Measurements from ENCODE around the gene SLC66A2. TPM values are rescaled to one million over a fixed set of nuclear protein-coding genes. Genes with fewer than 3 reads are reported as not detected.
A peak's percentile ranks its signal among the peaks of the same experiment; 100 is the strongest.

The SLC66A2 gene
- total and polyA plus RNA-seq, 8 donors: 18.1 to 148 (median 24.4) TPM

- Histone ChIP-seq H3K36me3 (peaks cover 7 to 76% (median 61%) of the 10 kb centered on the region in 4 donors), H3K9me3 (peaks cover 6 to 60% (median 40%) of the 10 kb centered on the region in 4 donors), H3K27ac (no peak overlapping the region), H3K27me3 (no peaks in the 10 kb centered on the region), H3K4me1 (peaks cover 7 to 22% (median 13%) of the 10 kb centered on the region in 4 donors), H3K4me3 (no peak overlapping the region)
- intact Hi-C loops (cut with DNase I; ENCODE audit: low total_unique reads): no loop called here
- TF ChIP-seq EP300 (IDR thresholded peaks at IDR 0.05): no peak
- TF ChIP-seq POLR2A (IDR thresholded peaks at IDR 0.05): no peak
- TF ChIP-seq CTCF (IDR thresholded peaks at IDR 0.05): no peak
- TF ChIP-seq POLR2AphosphoS5 (IDR thresholded peaks at IDR 0.05): no peak
- WGBS, 5 donors: 96 to 100% (median 97%) methylated on average over 2 of the region's 2 CpGs
- DNase-seq: no peak
Measured at GRCh38 chr18:79930020-79930642, 21.3 kb downstream of the SLC66A2 start.

- 95 to 99% (median 98%) methylated on average over 8 to 9 of the region's 9 CpGs for WGBS, 5 donors
- Histone ChIP-seq H3K9me3 (peaks cover 6 to 50% (median 38%) of the 10 kb centered on the region in 4 donors), H3K27me3 (no peaks in the 10 kb centered on the region), H3K36me3 (peaks cover 11 to 74% (median 64%) of the 10 kb centered on the region in 4 donors), H3K4me1 (peaks cover 0 to 11% (median 0%) of the 10 kb centered on the region in 4 donors), H3K27ac (no peak overlapping the region), H3K4me3 (no peak overlapping the region)
- DNase-seq: peak in 1 of 2 donors; percentile 5
- TF ChIP-seq POLR2A (IDR thresholded peaks at IDR 0.05) (no peak), POLR2AphosphoS5 (IDR thresholded peaks at IDR 0.05) (no peak), CTCF (IDR thresholded peaks at IDR 0.05) (no peak), EP300 (IDR thresholded peaks at IDR 0.05) (no peak)
- intact Hi-C loops (cut with DNase I; ENCODE audit: low total_unique reads): no loop called here
Measured at GRCh38 chr18:79928563-79928960, 22.9 kb downstream of the SLC66A2 start.

- peak in 1 of 2 donors; percentile 16 for DNase-seq
- peaks cover 11 to 73% (median 61%) of the 10 kb centered on the region in 4 donors for H3K36me3 ChIP-seq
- H3K27me3 ChIP-seq: no peaks in the 10 kb centered on the region
- H3K9me3 ChIP-seq: peaks cover 6 to 43% (median 32%) of the 10 kb centered on the region in 4 donors
- 91 to 96% (median 94%) methylated on average over 12 to 25 of the region's 25 CpGs for WGBS, 5 donors
- H3K4me3 ChIP-seq: no peak overlapping the region
- TF ChIP-seq CTCF (IDR thresholded peaks at IDR 0.05): no peak
- intact Hi-C loops (cut with DNase I; ENCODE audit: low total_unique reads): no loop called here
- H3K27ac ChIP-seq: no peak overlapping the region
- peaks cover 0 to 9% (median 0%) of the 10 kb centered on the region in 4 donors for H3K4me1 ChIP-seq
Measured at GRCh38 chr18:79927607-79928562, 23.6 kb downstream of the SLC66A2 start.

GRCh38 chr18:79926715-79927606, 24.5 kb downstream of the SLC66A2 start:
- intact Hi-C loops (cut with DNase I; ENCODE audit: low total_unique reads): no loop called here
- WGBS, 5 donors: 86 to 90% (median 89%) methylated on average over 18 to 21 of the region's 21 CpGs
- Histone ChIP-seq H3K27me3 (no peaks in the 10 kb centered on the region), H3K36me3 (peaks cover 11 to 78% (median 62%) of the 10 kb centered on the region in 4 donors), H3K4me3 (no peak overlapping the region), H3K9me3 (peaks cover 6 to 34% (median 28%) of the 10 kb centered on the region in 4 donors), H3K4me1 (peaks cover 0 to 9% (median 0%) of the 10 kb centered on the region in 4 donors), H3K27ac (no peak overlapping the region)
- DNase-seq: peak in 1 of 2 donors; percentile 18
- no peak for TF ChIP-seq POLR2AphosphoS5 (IDR thresholded peaks at IDR 0.05)
- TF ChIP-seq EP300 (IDR thresholded peaks at IDR 0.05): no peak
- no peak for TF ChIP-seq CTCF (IDR thresholded peaks at IDR 0.05)
- no peak for TF ChIP-seq POLR2A (IDR thresholded peaks at IDR 0.05)

All from stomach (tissue), 9 donors.